ENCODE measurements around the gene AGTR2. TPM values are rescaled to one million over a fixed set of nuclear protein-coding genes. Genes with fewer than 3 reads are reported as not detected.

Gene AGTR2
- total RNA-seq, 1 experiment from 2014 or later, result 0.05 TPM

DNA sequence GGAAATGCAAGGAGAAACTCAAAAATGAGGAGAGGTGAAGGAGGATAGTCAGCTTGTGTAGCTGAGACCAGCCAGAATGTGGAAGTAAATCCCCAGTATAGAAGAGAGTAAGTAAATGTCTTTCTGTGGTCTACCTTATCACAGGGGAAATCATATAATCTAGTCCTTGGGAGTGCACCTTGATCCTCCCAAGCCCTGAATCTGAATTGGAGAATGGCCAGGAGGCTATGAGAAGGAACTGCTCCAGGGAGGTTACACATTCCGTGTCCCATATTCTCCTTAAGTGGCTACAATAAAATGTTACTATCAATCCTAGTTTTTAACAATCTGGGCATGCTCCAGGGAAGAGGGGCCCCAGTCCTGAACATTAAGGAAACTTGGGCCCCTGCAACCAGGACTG is 10.8 kb downstream of the AGTR2 start:
- Histone ChIP-seq H3K36me3 (ENCODE audit: control insufficient read depth, insufficient read depth, low read length) (no peaks in the 10 kb centered on the region; the same call in 1 of the 2 replicates), H3K4me1 (ENCODE audit: control insufficient read depth, insufficient read depth, low read length) (no peaks in the 10 kb centered on the region), H3K4me3 (ENCODE audit: low read depth in 2 of 2, low read length in 2 of 2) (no peak overlapping the region), H3K27ac (ENCODE audit: low read length) (no peak overlapping the region), H3K9me3 (ENCODE audit: control insufficient read depth, insufficient read depth, low read depth, low read length) (no peaks in the 10 kb centered on the region), H3K27me3 (ENCODE audit: control insufficient read depth, insufficient read depth, low read length) (no peaks in the 10 kb centered on the region)
- TF ChIP-seq SIN3A (IDR thresholded peaks at IDR 0.05; ENCODE audit: borderline replicate concordance, insufficient read depth, low read depth, low read length) (no peak), TCF7L2 (IDR thresholded peaks at IDR 0.05; ENCODE audit: low read depth, low read length) (no peak), CTCF (IDR thresholded peaks at IDR 0.05) (no peak), POLR2AphosphoS5 (IDR thresholded peaks at IDR 0.05; ENCODE audit: low read depth, low read length) (no peak)
- TF ChIP-seq, protein P1, sequence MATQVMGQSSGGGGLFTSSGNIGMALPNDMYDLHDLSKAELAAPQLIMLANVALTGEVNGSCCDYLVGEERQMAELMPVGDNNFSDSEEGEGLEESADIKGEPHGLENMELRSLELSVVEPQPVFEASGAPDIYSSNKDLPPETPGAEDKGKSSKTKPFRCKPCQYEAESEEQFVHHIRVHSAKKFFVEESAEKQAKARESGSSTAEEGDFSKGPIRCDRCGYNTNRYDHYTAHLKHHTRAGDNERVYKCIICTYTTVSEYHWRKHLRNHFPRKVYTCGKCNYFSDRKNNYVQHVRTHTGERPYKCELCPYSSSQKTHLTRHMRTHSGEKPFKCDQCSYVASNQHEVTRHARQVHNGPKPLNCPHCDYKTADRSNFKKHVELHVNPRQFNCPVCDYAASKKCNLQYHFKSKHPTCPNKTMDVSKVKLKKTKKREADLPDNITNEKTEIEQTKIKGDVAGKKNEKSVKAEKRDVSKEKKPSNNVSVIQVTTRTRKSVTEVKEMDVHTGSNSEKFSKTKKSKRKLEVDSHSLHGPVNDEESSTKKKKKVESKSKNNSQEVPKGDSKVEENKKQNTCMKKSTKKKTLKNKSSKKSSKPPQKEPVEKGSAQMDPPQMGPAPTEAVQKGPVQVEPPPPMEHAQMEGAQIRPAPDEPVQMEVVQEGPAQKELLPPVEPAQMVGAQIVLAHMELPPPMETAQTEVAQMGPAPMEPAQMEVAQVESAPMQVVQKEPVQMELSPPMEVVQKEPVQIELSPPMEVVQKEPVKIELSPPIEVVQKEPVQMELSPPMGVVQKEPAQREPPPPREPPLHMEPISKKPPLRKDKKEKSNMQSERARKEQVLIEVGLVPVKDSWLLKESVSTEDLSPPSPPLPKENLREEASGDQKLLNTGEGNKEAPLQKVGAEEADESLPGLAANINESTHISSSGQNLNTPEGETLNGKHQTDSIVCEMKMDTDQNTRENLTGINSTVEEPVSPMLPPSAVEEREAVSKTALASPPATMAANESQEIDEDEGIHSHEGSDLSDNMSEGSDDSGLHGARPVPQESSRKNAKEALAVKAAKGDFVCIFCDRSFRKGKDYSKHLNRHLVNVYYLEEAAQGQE (IDR thresholded peaks at IDR 0.05; ENCODE audit: insufficient read depth in 1 of 2, low read depth in 2 of 2, low read length in 1 of 2), result no peak
- ChIA-PET POLR2A (no interaction called here), CTCF (no interaction called here)
- intact Hi-C loops (cut with micrococcal nuclease; ENCODE audit: unreplicated experiment) (no loop called here), in situ Hi-C loops (cut with HindIII; ENCODE audit: low pct_unique_long_range_greater_than_20kb, low sequenced_read_pairs) (no loop called here)
- ATAC-seq (no peak), DNase-seq (ENCODE audit: low read depth, low spot score) (no peak)
- no TSS peak for BruUV-seq (replicated peaks)

DNA sequence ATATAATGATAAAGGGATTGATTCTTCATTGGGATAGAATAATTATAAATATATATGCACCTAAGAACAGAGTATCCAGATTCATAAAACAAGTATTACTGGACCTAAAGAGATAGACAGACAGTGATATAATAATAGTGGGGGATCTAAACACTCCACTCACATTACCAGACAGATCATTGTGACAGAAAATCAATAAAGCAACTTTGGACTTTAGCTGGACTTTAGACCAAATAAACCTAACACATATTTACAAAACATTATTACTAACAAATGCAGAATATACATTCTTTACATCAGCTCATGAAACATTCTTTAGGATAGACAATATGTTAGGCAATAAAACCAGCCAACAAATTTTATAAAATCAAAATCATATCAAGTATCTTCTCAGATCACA is 14.6 kb downstream of the AGTR2 start:
- no peaks in the 10 kb centered on the region for H3K27me3 ChIP-seq (ENCODE audit: control insufficient read depth, insufficient read depth, low read length)
- ChIA-PET POLR2A (interaction anchor here (0.6 kb wide), 1 partner anchor 1733 kb away, joined by 3 read pairs; no protein-coding TSS in a partner anchor), CTCF (no interaction called here)
- in situ Hi-C loops (cut with HindIII; ENCODE audit: low pct_unique_long_range_greater_than_20kb, low sequenced_read_pairs) (no loop called here), intact Hi-C loops (cut with micrococcal nuclease; ENCODE audit: unreplicated experiment) (no loop called here)
- H3K4me1 ChIP-seq (ENCODE audit: control insufficient read depth, insufficient read depth, low read length), result no peaks in the 10 kb centered on the region
- ATAC-seq, result no peak
- no peaks in the 10 kb centered on the region; the same call in 1 of the 2 replicates for H3K36me3 ChIP-seq (ENCODE audit: control insufficient read depth, insufficient read depth, low read length)
- H3K4me3 ChIP-seq (ENCODE audit: low read depth in 2 of 2, low read length in 2 of 2), result no peak overlapping the region
- no peak overlapping the region for H3K27ac ChIP-seq (ENCODE audit: low read length)
- DNase-seq (ENCODE audit: low read depth, low spot score), result no peak
- no peak for TF ChIP-seq TCF7L2 (IDR thresholded peaks at IDR 0.05; ENCODE audit: low read depth, low read length)
- no peak for TF ChIP-seq CTCF (IDR thresholded peaks at IDR 0.05)
- TF ChIP-seq, protein P1 (IDR thresholded peaks at IDR 0.05; ENCODE audit: insufficient read depth in 1 of 2, low read depth in 2 of 2, low read length in 1 of 2), result no peak
- no peak for TF ChIP-seq SIN3A (IDR thresholded peaks at IDR 0.05; ENCODE audit: borderline replicate concordance, insufficient read depth, low read depth, low read length)
- TF ChIP-seq POLR2AphosphoS5 (IDR thresholded peaks at IDR 0.05; ENCODE audit: low read depth, low read length), result no peak
- BruUV-seq (replicated peaks), result no TSS peak
- peaks cover 2% of the 10 kb centered on the region; the same call in 1 of the 2 replicates for H3K9me3 ChIP-seq (ENCODE audit: control insufficient read depth, insufficient read depth, low read depth, low read length)
